Stomach (tissue), 9 donors: ENCODE measurements around the gene ZNF121. TPM values are rescaled to one million over a fixed set of nuclear protein-coding genes. Genes with fewer than 3 reads are reported as not detected.
"Not testable (repeated sequence)": the region's sequence is repeated elsewhere in the genome, so short reads cannot be mapped to it uniquely, and the experiment has no call there.

Experiments used
- DNase-seq, 2 donors: peaks; one replicate each; pipeline versions ENCODE4 v3.0.0 to v3.0.0-alpha.2; 2013 to 2019
- H3K27ac ChIP-seq, 5 donors: fragments of 200-600 bp in 4 of 5; sonication (generic) in 4 of 5; one replicate each; pipeline ENCODE4 v1.5.1; 2013 to 2019; ENCODE audit warnings: mild to moderate bottlenecking in 1 of 5, moderate library complexity in 1 of 5
- H3K27me3 ChIP-seq, 3 donors: fragments of 200-600 bp; sonication (generic); one replicate each; pipeline ENCODE4 v1.5.1; 2017 to 2019; ENCODE audit warnings: mixed run types in 1 of 3
- H3K36me3 ChIP-seq, 4 donors: fragments of 200-600 bp; sonication (generic); 1 replicate in 3 of 4; 2 replicates in 1 of 4; pipeline ENCODE4 v1.5.1; 2016 to 2019
- H3K4me1 ChIP-seq, 4 donors: fragments of 200-600 bp; sonication (generic); one replicate each; pipeline ENCODE4 v1.5.1; 2016 to 2019
- H3K4me3 ChIP-seq, 4 donors: fragments of 200-600 bp; sonication (generic) in 3 of 4; one replicate each; pipeline ENCODE4 v1.5.1; 2016 to 2019; ENCODE audit warnings: mild to moderate bottlenecking in 1 of 4
- H3K9me3 ChIP-seq, 4 donors: fragments of 200-600 bp; sonication (generic); one replicate each; pipeline ENCODE4 v1.5.1; 2016 to 2019
- CTCF ChIP-seq, 7 experiments: fragments of 450-650 bp in 4 of 7; fragments of 200-600 bp in 3 of 7; sonication (generic) in 3 of 7; IDR thresholded peaks; one replicate each; pipeline ENCODE4 v1.5.1; 2016 to 2019; ENCODE audit warnings: antibody characterized with exemption in 7 of 7, control low read depth in 2 of 7, mild to moderate bottlenecking in 1 of 7
- EP300 ChIP-seq: sonication (generic); formaldehyde crosslinking; IDR thresholded peaks from one replicate; pipeline ENCODE4 v1.6.1; 2017; ENCODE audit warnings: antibody characterized with exemption
- POLR2A ChIP-seq, 4 donors: fragments of 450-650 bp; IDR thresholded peaks; one replicate each; pipeline ENCODE4 v1.6.1; 2016; ENCODE audit warnings: antibody characterized with exemption in 4 of 4, control low read depth in 2 of 4, mild to moderate bottlenecking in 1 of 4, moderate library complexity in 1 of 4
- POLR2AphosphoS5 ChIP-seq, 3 donors: sonication (generic); formaldehyde crosslinking; IDR thresholded peaks; one replicate each; pipeline ENCODE4 v1.6.1; 2016; ENCODE audit warnings: antibody characterized with exemption in 3 of 3
- WGBS, 5 donors: extraction: QIAGEN DNeasy Blood & Tissue Kit in 3 of 5; methylation state at CpG; one replicate each; pipeline versions ENCODE4 v1.1.5 to v1.1.7; 2013 to 2018; 5-methylcytosine and 5-hydroxymethylcytosine counted together
- intact Hi-C: fragments of 100-400 bp; cut with DNase I; formaldehyde crosslinking; loops from one replicate; pipeline ENCODE4 v1.15.1; 2023; ENCODE audit warnings: low total_unique reads
- polyA plus RNA-seq, 3 donors: library from polyadenylated mRNA; stranded (reverse); fragments of 200-250 nt; gene quantifications; one replicate each; pipeline ENCODE4 v1.2.3, GENCODE V29; 2013
- total RNA-seq, 5 donors: library from RNA; depleted of rRNA; stranded (reverse); fragments of >200 nt; gene quantifications; one replicate each; pipeline versions ENCODE4 v1.1.0 to v1.2.3, GENCODE V29; 2014 to 2016
- donor health status: healthy with polysubstance abuse.
- donor health status: Bipolar disorder and iron deficiency.
- donor health status: healthy.

Gene ZNF121
- total and polyA plus RNA-seq, 8 donors = 1.8 to 72.4 (median 12.5) TPM

- H3K9me3 ChIP-seq = peaks cover 45 to 99% (median 87%) of the 10 kb centered on the region in 4 donors
- H3K27me3 ChIP-seq = no peaks in the 10 kb centered on the region
- 93 to 98% (median 97%) methylated on average over 5 of the region's 5 CpGs for WGBS, 5 donors
- H3K4me3 ChIP-seq = no peak overlapping the region
- peaks cover 42 to 73% (median 63%) of the 10 kb centered on the region in 4 donors for H3K36me3 ChIP-seq
- no peaks in the 10 kb centered on the region for H3K4me1 ChIP-seq
- TF ChIP-seq POLR2AphosphoS5 (IDR thresholded peaks at IDR 0.05) = no peak
- no peak for TF ChIP-seq EP300
- no peak for TF ChIP-seq CTCF (IDR thresholded peaks at IDR 0.05)
- no peak for TF ChIP-seq POLR2A (IDR thresholded peaks at IDR 0.05)
- H3K27ac ChIP-seq = no peak overlapping the region
- no peak for DNase-seq
- intact Hi-C loops = no loop called here
These were observed 24.6 kb upstream of the ZNF121 start for GRCh38 chr19:9608912-9609311.

GRCh38 chr19:9597027-9597426, 12.7 kb upstream of the ZNF121 start:
- no peak overlapping the region for H3K4me3 ChIP-seq
- TF ChIP-seq POLR2A (IDR thresholded peaks at IDR 0.05) (no peak), EP300 (no peak), CTCF (IDR thresholded peaks at IDR 0.05) (no peak), POLR2AphosphoS5 (IDR thresholded peaks at IDR 0.05) (no peak)
- DNase-seq = no peak
- intact Hi-C loops = no loop called here
- peaks cover 12 to 45% (median 29%) of the 10 kb centered on the region in 4 donors for H3K9me3 ChIP-seq
- WGBS, 5 donors = 67 to 86% (median 80%) methylated on average over 3 of the region's 3 CpGs
- no peak overlapping the region for H3K27ac ChIP-seq
- H3K4me1 ChIP-seq = no peaks in the 10 kb centered on the region
- H3K27me3 ChIP-seq = peaks cover 0 to 6% (median 0%) of the 10 kb centered on the region in 3 donors
- H3K36me3 ChIP-seq = no peaks in the 10 kb centered on the region

GRCh38 chr19:9586764-9587163, 2.5 kb upstream of the ZNF121 start:
- 14 to 18% (median 15%) methylated on average over 7 of the region's 7 CpGs for WGBS, 5 donors
- H3K27me3 ChIP-seq = peaks cover 0 to 29% (median 0%) of the 10 kb centered on the region in 3 donors
- no peak overlapping the region for H3K27ac ChIP-seq
- peaks cover 0 to 5% (median 4%) of the 10 kb centered on the region in 4 donors for H3K36me3 ChIP-seq
- intact Hi-C loops = loop anchor here (10.0 kb wide), 1 partner anchor 208 kb away; no protein-coding TSS in a partner anchor
- no peak overlapping the region for H3K4me3 ChIP-seq
- peak; percentile 80 to 88 for DNase-seq
- H3K9me3 ChIP-seq = no peaks in the 10 kb centered on the region
- TF ChIP-seq POLR2AphosphoS5 (IDR thresholded peaks at IDR 0.05) (no peak), CTCF (IDR thresholded peaks at IDR 0.05) (peak in 5 of 7 experiments; percentile 14 to 56 (median 54))
- peaks cover 7 to 25% (median 19%) of the 10 kb centered on the region in 4 donors for H3K4me1 ChIP-seq

GRCh38 chr19:9582081-9582725, 2.1 kb downstream of the ZNF121 start:
- H3K27ac ChIP-seq, H3K27me3 ChIP-seq, DNase-seq: not testable (repeated sequence)
- Histone ChIP-seq H3K4me1 (peaks cover 8 to 28% (median 19%) of the 10 kb centered on the region in 4 donors), H3K4me3 (peak overlapping the region in 2 of 4 donors; percentile 9 to 90), H3K9me3 (peaks cover 9 to 41% (median 25%) of the 10 kb centered on the region in 4 donors), H3K36me3 (peaks cover 9 to 49% (median 39%) of the 10 kb centered on the region in 4 donors)
- 84 to 92% (median 88%) methylated on average over 13 of the region's 13 CpGs for WGBS, 5 donors
- intact Hi-C loops = loop anchor here (10.0 kb wide), 1 partner anchor 213 kb away; no protein-coding TSS in a partner anchor

GRCh38 chr19:9580728-9581127, 3.6 kb downstream of the ZNF121 start:
- Histone ChIP-seq H3K4me1 (peaks cover 8 to 28% (median 19%) of the 10 kb centered on the region in 4 donors), H3K27ac (no peak overlapping the region), H3K27me3 (no peaks in the 10 kb centered on the region), H3K9me3 (peaks cover 9 to 55% (median 36%) of the 10 kb centered on the region in 4 donors), H3K4me3 (no peak overlapping the region), H3K36me3 (peaks cover 9 to 55% (median 42%) of the 10 kb centered on the region in 4 donors)
- DNase-seq = no peak
- TF ChIP-seq CTCF (IDR thresholded peaks at IDR 0.05) (no peak), POLR2AphosphoS5 (IDR thresholded peaks at IDR 0.05) (no peak), POLR2A (IDR thresholded peaks at IDR 0.05) (no peak), EP300 (no peak)
- intact Hi-C loops = loop anchor here (10.0 kb wide), 1 partner anchor 214 kb away; no protein-coding TSS in a partner anchor
- 87 to 94% (median 90%) methylated on average over 5 of the region's 5 CpGs for WGBS, 5 donors
